WTC11 (cell line): ENCODE measurements around the gene RBM44. TPM values are rescaled to one million over a fixed set of nuclear protein-coding genes. Genes with fewer than 3 reads are reported as not detected.

Experiments
- ATAC-seq: fragments of 200-7000 bp; cut with Tn5 transposase; 2 replicates; pipeline ENCODE4 v1.10.0; 2021; ENCODE audit warnings: mild to moderate bottlenecking, moderate library complexity
- CTCF ChIA-PET: fragments of 300-600 bp; sonication (Branson Sonifier 250); formaldehyde crosslinking; loops from one replicate; lab custom pipeline; 2021; ENCODE audit warnings: antibody characterized with exemption; lab: Charles Lee
- POLR2A ChIA-PET: fragments of 350-600 bp; sonication (Branson Sonifier 250); formaldehyde crosslinking; loops from one replicate; lab custom pipeline; 2021; ENCODE audit warnings: antibody characterized with exemption; lab: Charles Lee
- DNase-seq: peaks from one replicate; pipeline ENCODE4 v3.0.0; 2021; ENCODE audit warnings: low spot score
- H3K27ac Mint-ChIP-seq: 2 replicates; pipeline ENCODE4 v1.8.0; 2021; ENCODE audit warnings: mixed read lengths
- H3K27me3 Mint-ChIP-seq: 2 replicates; pipeline ENCODE4 v1.8.0; 2021; ENCODE audit warnings: low read depth, mild to moderate bottlenecking, moderate library complexity, mixed read lengths
- H3K36me3 Mint-ChIP-seq: 2 replicates; pipeline ENCODE4 v1.8.0; 2021; ENCODE audit warnings: mixed read lengths
- H3K4me1 Mint-ChIP-seq: 2 replicates; pipeline ENCODE4 v1.8.0; 2022; ENCODE audit warnings: mixed read lengths
- H3K4me3 Mint-ChIP-seq: 2 replicates; pipeline ENCODE4 v1.8.0; 2021; ENCODE audit warnings: mild to moderate bottlenecking, moderate library complexity, mixed read lengths
- H3K9me3 Mint-ChIP-seq: 2 replicates; pipeline ENCODE4 v1.8.0; 2021; ENCODE audit warnings: mixed read lengths
- ARID4B ChIP-seq: sonication (generic); formaldehyde crosslinking; IDR thresholded peaks from 2 replicates; pipeline ENCODE4 v1.8.0; 2023; ENCODE audit warnings: missing genetic modification reagents, mild to moderate bottlenecking, borderline replicate concordance
- CBFB ChIP-seq: sonication (generic); formaldehyde crosslinking; IDR thresholded peaks from 2 replicates; pipeline ENCODE4 v1.8.1; 2022; ENCODE audit warnings: mild to moderate bottlenecking, low read depth, missing genetic modification reagents
- EMX1 ChIP-seq: fragments of 250-450 bp; sonication (Bioruptor Pico); IDR thresholded peaks from 2 replicates; pipeline ENCODE4 v1.8.0; 2021; ENCODE audit warnings: mild to moderate bottlenecking
- FOXJ3 ChIP-seq: sonication (generic); formaldehyde crosslinking; IDR thresholded peaks from 2 replicates; pipeline ENCODE4 v1.9.0; 2021; ENCODE audit warnings: missing genetic modification reagents, mild to moderate bottlenecking, borderline replicate concordance
- FOXP1 ChIP-seq: sonication (generic); formaldehyde crosslinking; IDR thresholded peaks from 2 replicates; pipeline ENCODE4 v1.8.0; 2022; ENCODE audit warnings: missing genetic modification reagents, mild to moderate bottlenecking, moderate library complexity, borderline replicate concordance
- GABPB1 ChIP-seq: sonication (generic); formaldehyde crosslinking; IDR thresholded peaks from 2 replicates; pipeline ENCODE4 v1.8.1; 2023; ENCODE audit warnings: mild to moderate bottlenecking, missing genetic modification reagents
- GRHL2 ChIP-seq: fragments of 250-450 bp; sonication (Bioruptor Pico); IDR thresholded peaks from 2 replicates; pipeline ENCODE4 v1.8.0; 2022; ENCODE audit warnings: mild to moderate bottlenecking, moderate library complexity; ENCODE audit not compliant: insufficient replicate concordance, severe bottlenecking
- JUN ChIP-seq: sonication (generic); formaldehyde crosslinking; IDR thresholded peaks from 2 replicates; pipeline ENCODE4 v1.8.0; 2023; ENCODE audit warnings: mild to moderate bottlenecking, missing genetic modification reagents
- SMAD3 ChIP-seq: sonication (generic); formaldehyde crosslinking; IDR thresholded peaks from 2 replicates; pipeline ENCODE4 v1.8.0; 2022; ENCODE audit warnings: missing genetic modification reagents, mild to moderate bottlenecking, borderline replicate concordance
- SP1 ChIP-seq: sonication (generic); formaldehyde crosslinking; conservative IDR thresholded peaks from 2 replicates; pipeline ENCODE4 v1.8.1; 2022; ENCODE audit warnings: missing genetic modification reagents
- TEAD4 ChIP-seq: sonication (generic); formaldehyde crosslinking; IDR thresholded peaks from 2 replicates; pipeline ENCODE4 v1.8.0; 2022; ENCODE audit warnings: mild to moderate bottlenecking, missing genetic modification reagents
- USF1 ChIP-seq: sonication (generic); formaldehyde crosslinking; IDR thresholded peaks from 2 replicates; pipeline ENCODE4 v1.8.0; 2022; ENCODE audit warnings: mild to moderate bottlenecking, missing genetic modification reagents
- ZBTB21 ChIP-seq: sonication (generic); formaldehyde crosslinking; IDR thresholded peaks from 2 replicates; pipeline ENCODE4 v1.8.1; 2023; ENCODE audit warnings: mild to moderate bottlenecking, missing genetic modification reagents, borderline replicate concordance
- ZBTB43 ChIP-seq: sonication (generic); formaldehyde crosslinking; IDR thresholded peaks from 2 replicates; pipeline ENCODE4 v1.8.1; 2023; ENCODE audit warnings: mild to moderate bottlenecking, missing genetic modification reagents
- ZNF232 ChIP-seq: sonication (generic); formaldehyde crosslinking; IDR thresholded peaks from 2 replicates; pipeline ENCODE4 v1.8.0; 2022; ENCODE audit warnings: mild to moderate bottlenecking, missing genetic modification reagents
- ZNF416 ChIP-seq: fragments of 250-450 bp; sonication (Bioruptor Pico); IDR thresholded peaks from 2 replicates; pipeline ENCODE4 v1.9.0; 2021; ENCODE audit warnings: mild to moderate bottlenecking, inconsistent platforms
- ZNF423 ChIP-seq: fragments of 250-450 bp; sonication (Bioruptor Pico); IDR thresholded peaks from 2 replicates; pipeline ENCODE4 v2.1.2; 2022; ENCODE audit warnings: mild to moderate bottlenecking, moderate library complexity
- ZNF532 ChIP-seq: fragments of 250-450 bp; sonication (Bioruptor Pico); IDR thresholded peaks from 2 replicates; pipeline ENCODE4 v1.9.0; 2021; ENCODE audit warnings: mild to moderate bottlenecking, borderline replicate concordance
- total RNA-seq: library from RNA; stranded (reverse); gene quantifications from 3 replicates; pipeline ENCODE4 v1.2.3, GENCODE V29; 2021

Gene RBM44
- total RNA-seq, 1 experiment from 2014 or later, result 1.3 TPM

- no peak for TF ChIP-seq GRHL2 (CRISPR knock-in tag)
- no peak for TF ChIP-seq ZBTB21 (CRISPR knock-in tag)
- TF ChIP-seq ZBTB43 (CRISPR knock-in tag), result no peak
- no peak for TF ChIP-seq ZNF232 (CRISPR knock-in tag)
- no peak for TF ChIP-seq CBFB (CRISPR knock-in tag)
- TF ChIP-seq USF1, result no peak
- no peak for TF ChIP-seq ZNF532 (CRISPR knock-in tag)
- TF ChIP-seq FOXP1 (CRISPR knock-in tag), result no peak
- H3K4me1 Mint-ChIP-seq, result peaks cover 7% of the 10 kb centered on the region
- POLR2A ChIA-PET, result no interaction called here
- CTCF ChIA-PET, result interaction anchor here (1.1 to 3.1 kb wide), 2 partner anchors 47 to 277 kb away, joined by 3 to 11 read pairs; no protein-coding TSS in a partner anchor
- H3K27ac Mint-ChIP-seq, result no peak overlapping the region
- H3K36me3 Mint-ChIP-seq, result no peaks in the 10 kb centered on the region
- no peak for ATAC-seq
- no peaks in the 10 kb centered on the region for H3K27me3 Mint-ChIP-seq
- DNase-seq, result no peak
- H3K4me3 Mint-ChIP-seq, result no peak overlapping the region
- H3K9me3 Mint-ChIP-seq, result peaks cover 1% of the 10 kb centered on the region; the same call in 1 of the 2 replicates
These were observed 77.5 kb downstream of the RBM44 start for GRCh38 chr2:237876061-237876526.

GRCh38 chr2:237876532-237876931 is 78.0 kb downstream of the RBM44 start:
- no peaks in the 10 kb centered on the region for H3K27me3 Mint-ChIP-seq
- ATAC-seq, result no peak
- no peak for TF ChIP-seq GABPB1
- TF ChIP-seq SP1, result no peak
- TF ChIP-seq FOXJ3 (CRISPR knock-in tag), result no peak
- no peak for TF ChIP-seq ZNF416 (CRISPR knock-in tag)
- TF ChIP-seq ARID4B (CRISPR knock-in tag), result no peak
- TF ChIP-seq ZNF423 (CRISPR knock-in tag), result no peak
- TF ChIP-seq EMX1, result no peak
- TF ChIP-seq TEAD4 (CRISPR knock-in tag), result no peak
- TF ChIP-seq JUN (CRISPR knock-in tag), result no peak
- TF ChIP-seq SMAD3 (CRISPR knock-in tag), result no peak
- H3K36me3 Mint-ChIP-seq, result no peaks in the 10 kb centered on the region
- H3K4me3 Mint-ChIP-seq, result no peak overlapping the region
- H3K4me1 Mint-ChIP-seq, result peaks cover 7% of the 10 kb centered on the region
- POLR2A ChIA-PET, result no interaction called here
- DNase-seq, result no peak
- H3K27ac Mint-ChIP-seq, result no peak overlapping the region
- CTCF ChIA-PET, result interaction anchor here (0.6 to 3.1 kb wide), 3 partner anchors 47 to 646 kb away, joined by 3 to 11 read pairs (median 4); no protein-coding TSS in a partner anchor
- H3K9me3 Mint-ChIP-seq, result peaks cover 3% of the 10 kb centered on the region; the same call in 1 of the 2 replicates
